Stimulated activated CD8-positive, alpha-beta memory T cell treated with anti-CD3 and anti-CD28 coated beads, Interleukin-15, amount 100 ng/mL, for 24 hours (primary cell): ENCODE data around the gene KHK.
"Not testable (repeated sequence)": the region's sequence is repeated elsewhere in the genome, so short reads cannot be mapped to it uniquely, and the experiment has no call there.

Experiments used
- DNase-seq: peaks from one replicate; pipeline ENCODE4 v3.0.0-alpha.2; 2020; ENCODE audit warnings: low read depth

The KHK gene

DNA sequence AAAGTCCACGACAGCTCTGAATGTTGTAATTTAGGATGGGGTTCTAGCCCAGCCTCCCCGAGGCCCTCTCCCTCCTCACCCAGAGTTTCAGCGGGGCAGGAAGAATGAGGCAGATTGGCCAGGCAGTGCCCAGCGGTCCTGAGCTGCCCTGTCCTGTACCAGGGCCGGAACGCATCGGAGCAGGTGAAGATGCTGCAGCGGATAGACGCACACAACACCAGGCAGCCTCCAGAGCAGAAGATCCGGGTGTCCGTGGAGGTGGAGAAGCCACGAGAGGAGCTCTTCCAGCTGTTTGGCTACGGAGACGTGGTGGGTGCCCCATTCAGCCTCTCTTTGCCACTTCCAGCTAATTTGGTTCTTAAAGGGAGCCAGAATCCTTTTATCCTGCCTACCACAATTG lies 10.8 kb downstream of the KHK start:
- no peak for DNase-seq

DNA sequence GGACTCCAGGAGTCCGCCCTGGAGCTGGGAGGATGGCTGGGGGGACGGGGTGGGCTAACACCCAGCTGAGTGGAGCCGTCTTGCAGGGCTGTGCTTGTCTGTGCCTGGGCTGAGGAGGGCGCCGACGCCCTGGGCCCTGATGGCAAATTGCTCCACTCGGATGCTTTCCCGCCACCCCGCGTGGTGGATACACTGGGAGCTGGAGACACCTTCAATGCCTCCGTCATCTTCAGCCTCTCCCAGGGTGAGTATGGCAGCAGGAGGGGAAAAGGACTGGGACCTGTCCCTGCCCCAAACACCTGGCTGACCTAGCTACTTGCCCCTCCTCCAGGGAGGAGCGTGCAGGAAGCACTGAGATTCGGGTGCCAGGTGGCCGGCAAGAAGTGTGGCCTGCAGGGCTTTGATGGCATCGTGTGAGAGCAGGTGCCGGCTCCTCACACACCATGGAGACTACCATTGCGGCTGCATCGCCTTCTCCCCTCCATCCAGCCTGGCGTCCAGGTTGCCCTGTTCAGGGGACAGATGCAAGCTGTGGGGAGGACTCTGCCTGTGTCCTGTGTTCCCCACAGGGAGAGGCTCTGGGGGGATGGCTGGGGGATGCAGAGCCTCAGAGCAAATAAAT lies 12.9 kb downstream of the KHK start:
- DNase-seq, result no peak

DNA sequence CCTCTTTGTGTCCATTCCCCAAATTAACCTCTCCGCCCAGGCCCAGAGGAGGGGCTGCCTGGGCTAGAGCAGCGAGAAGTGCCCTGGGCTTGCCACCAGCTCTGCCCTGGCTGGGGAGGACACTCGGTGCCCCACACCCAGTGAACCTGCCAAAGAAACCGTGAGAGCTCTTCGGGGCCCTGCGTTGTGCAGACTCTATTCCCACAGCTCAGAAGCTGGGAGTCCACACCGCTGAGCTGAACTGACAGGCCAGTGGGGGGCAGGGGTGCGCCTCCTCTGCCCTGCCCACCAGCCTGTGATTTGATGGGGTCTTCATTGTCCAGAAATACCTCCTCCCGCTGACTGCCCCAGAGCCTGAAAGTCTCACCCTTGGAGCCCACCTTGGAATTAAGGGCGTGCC lies 13.5 kb downstream of the KHK start:
- no peak for DNase-seq

DNA sequence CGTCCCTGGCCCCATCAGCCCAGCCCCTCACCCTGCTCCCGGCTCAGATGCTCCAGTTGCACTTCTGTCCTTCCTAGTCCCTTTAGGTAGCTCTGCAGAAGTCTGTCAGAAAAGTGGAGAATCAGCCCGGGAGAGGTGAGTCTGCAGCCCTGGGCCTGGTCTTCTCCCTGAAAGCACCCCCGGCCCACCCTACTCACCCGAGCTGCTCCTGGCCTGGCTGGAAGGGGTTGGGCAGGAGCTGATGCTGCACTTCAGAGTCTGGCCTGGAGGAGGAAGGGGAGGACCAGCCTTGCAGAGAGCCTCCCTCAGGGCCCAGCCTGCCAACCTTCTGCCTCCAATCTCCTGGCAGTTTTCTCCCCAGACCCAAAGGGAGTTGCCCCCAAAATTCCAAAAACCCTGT lies 15.8 kb downstream of the KHK start:
- no peak for DNase-seq

DNA sequence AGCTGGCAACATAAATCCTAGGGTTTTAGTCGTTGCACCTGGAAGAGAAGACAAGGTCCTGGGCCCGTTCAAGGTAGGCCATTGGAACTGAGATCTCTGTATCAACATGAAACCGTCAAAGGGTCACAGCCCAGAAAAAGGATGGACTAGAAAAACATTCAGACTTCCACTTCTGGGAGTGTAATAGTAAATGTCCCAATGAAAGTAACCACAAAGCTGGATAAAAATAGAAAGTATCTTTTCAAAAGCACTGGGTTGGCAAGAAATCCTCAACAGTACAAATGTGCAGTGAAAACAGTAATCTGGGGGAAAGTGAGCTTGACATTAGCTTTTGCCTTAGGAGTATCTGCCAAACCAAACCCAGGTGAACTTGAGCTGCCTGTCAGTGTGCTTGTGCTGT lies 19.4 kb downstream of the KHK start:
- no peak for DNase-seq

DNA sequence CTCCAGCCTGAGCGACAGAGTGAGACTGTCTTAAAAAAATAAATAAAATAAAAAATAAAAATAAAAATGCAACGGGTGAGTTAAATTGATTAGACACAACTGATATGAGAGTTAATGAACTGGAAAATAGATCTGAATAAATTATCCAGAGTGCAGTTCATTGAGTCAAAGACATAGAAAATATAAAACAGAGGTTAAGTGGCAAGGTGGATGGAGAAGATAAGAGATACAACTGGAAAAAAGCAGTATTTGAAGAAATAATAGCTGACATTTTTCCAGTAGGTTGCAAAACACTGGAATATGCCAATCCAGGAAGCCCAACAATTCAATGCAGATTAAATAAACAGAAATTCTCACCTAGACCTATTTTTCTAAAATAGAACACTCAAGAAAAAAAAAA lies 21.6 kb downstream of the KHK start:
- no peak for DNase-seq

DNA sequence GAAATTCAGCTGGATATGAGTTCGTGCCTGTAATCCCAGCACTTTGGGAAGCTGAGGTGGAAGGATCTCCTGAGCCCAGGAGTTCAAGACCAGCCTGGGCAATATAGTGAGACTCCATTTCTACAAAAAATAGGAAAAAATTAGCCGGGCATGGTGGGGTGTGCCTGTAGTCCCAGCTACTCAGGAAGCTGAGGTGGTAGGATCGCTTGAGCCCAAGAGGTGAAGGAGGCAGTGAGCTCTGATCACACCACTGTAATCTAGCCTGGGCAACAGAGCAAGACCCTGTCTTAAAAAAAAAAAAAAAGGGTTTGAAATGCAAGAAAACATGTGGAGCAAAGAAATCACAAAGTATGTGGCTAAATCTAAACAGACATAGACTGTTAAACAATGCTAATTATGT lies 22.5 kb downstream of the KHK start:
- no peak for DNase-seq

DNA sequence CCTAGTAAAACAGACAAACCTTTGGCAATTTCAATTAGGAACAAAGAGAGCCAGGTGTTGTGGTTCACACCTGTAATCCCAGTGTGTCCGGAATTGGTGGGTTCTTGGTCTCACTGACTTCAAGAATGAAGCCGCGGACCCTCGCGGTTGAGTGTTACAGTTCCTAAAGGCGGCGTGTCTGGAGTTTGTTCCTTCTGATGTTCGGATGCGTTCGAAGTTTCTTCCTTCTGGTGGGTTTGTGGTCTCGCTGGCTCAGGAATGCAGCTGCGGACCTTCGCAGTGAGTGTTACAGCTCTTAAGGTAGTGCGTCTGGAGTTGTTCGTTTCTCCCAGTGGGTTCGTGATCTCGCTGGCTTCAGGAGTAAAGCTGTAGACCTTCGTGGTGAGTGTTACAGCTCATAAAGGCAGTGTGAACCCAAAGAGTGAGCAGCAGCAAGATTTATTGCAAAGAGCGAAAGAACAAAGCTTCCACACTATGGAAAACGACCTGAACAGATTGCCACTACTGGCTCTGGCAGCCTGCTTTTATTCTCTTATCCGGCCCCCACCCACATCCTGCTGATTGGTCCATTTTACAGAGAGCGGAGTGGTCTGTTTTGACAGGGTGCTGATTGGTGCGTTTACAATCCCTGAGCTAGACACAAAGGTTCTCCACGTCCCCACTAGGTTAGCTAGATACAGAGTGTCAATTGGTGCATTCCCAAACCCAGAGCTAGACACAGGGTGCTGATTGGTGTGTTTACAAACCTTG lies 24.2 kb downstream of the KHK start:
- DNase-seq, result not testable (repeated sequence)

DNA sequence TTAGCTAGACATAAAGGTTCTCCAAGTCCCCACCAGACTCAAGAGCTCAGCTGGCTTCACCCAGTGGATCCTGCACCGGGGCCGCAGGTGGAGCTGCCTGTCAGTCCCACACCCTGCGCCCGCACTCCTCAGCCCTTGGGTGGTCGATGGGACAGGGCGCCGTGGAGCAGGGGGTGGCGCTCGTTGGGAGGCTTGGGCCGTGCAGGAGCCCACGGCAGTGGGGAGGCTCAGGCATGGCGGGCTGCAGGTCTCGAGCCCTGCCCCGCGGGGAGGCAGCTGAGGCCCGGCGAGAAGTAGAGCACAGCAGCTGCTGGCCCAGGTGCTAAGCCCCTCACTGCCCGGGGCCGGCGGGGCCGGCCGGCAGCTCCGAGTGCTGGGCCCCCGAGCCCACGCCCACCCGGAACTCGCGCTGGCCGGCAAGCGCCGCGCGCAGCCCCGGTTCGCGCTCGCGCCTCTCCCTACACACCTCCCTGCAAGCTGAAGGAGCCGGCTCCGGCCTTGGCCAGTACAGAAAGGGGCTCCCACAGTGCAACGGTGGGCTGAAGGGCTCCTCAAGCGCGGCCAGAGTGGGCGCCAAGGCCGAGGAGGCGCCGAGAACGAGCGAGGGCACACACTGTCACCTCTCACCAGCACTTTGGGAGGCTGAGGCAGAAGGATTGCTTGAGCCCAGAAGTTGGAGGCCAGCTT lies 25.0 kb downstream of the KHK start:
- not testable (repeated sequence) for DNase-seq

DNA sequence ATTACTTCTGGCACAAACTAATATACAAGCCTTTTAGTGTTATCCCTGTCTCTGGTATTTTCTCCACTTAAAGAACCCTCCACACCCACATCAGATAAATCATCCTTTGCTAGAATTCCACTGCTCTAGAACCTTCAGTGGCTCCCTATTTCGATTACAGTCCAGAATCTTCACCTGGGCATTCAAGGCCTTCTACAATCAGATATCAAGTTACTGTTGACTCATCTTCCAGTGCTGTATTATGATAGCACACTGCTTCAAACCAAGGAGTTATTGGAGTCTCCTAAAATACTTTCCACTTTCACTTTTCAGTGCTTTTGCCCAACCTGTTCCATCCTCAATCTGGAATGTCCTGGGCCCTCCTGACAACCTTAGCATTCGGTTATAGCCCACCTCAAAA lies 28.9 kb downstream of the KHK start:
- DNase-seq, result no peak

DNA sequence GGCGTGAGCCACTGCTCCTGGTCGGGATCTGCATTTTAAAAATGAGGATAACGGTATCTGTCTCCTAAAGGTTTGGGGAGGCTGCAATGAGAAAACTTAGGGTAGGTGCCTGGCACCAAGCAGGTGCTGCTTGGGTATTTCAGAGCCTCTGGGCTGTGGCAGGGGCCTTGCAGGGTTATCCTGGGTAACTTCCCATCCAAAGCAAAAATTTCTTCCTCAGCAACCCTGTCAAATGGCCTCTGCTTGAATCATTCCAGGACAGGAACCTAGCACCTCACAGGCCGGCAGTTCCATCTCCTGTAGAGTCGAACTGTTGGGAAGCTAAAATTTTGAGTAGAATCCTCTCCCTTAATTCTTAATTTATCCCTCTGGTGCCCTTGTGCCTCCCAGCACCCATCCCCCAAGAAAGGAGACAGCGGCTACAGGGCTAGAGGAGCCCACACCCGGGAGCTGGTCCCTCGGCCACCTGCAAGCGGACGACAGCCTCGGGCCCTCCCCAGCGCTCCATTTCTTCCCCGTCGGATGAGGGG lies 31.5 kb downstream of the KHK start:
- no peak for DNase-seq

DNA sequence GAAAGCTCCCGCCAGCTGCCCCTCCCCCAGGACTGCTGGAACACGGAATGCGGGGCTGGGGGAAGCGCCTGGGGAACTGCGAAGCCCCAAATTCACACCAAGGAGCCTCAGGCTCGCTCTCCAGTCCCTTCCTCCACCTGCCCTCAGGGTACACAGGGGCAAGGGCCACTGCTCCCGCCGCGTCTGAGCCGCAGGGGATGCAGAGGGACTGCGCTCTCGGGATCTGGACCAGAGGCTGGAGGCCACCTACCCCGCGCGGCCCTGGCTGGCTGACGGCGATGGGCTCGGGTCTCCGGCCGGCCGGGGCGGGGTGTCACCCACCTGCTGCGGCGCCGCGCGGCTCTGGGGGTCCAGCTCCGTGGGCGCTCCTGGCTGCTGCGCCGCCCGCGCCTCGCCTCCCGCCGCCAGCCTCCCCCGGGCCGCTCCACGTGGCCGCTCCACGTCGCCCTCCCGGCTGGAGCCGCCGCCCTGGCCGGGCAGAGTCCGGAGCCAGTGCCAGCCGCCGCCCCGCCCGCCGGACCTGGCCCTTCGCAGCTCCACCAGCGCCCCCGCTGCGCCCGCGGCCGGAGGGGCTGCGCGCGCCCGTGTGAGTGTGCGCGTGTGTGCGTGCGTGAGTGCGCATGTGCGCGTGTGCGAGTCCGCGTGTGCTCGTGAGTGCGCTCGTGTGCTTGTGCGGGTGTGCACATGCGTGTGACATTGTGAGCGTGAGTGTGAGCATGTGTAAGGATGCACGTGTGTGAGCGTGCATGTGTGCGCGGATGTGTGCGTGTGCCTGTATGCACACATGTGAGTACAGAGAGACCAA lies 32.2 kb downstream of the KHK start, which contains the start of gene CGREF1:
CGREF1 (minus strand) TSS at position 604 of the 805 bp plus-strand sequence. CDS start 14,762 bp downstream, outside the sequence.
- DNase-seq, result no peak

DNA sequence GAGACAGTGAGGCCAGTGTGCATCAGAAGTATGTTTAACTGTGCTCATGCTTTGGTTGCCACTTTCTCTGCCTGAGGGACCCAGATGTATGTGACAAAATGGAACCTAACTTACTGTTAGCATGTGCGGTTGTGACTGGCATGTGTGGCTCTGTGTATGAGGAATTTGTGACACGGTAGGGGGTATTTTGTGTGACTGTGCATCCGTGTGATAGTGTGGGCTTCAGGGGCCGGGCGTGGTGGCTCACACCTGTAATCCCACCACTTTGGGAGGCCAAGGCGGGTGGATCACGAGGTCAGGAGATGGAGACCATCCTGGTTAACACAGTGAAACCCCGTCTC lies 32.7 kb downstream of the KHK start:
- DNase-seq, result not testable (repeated sequence)

DNA sequence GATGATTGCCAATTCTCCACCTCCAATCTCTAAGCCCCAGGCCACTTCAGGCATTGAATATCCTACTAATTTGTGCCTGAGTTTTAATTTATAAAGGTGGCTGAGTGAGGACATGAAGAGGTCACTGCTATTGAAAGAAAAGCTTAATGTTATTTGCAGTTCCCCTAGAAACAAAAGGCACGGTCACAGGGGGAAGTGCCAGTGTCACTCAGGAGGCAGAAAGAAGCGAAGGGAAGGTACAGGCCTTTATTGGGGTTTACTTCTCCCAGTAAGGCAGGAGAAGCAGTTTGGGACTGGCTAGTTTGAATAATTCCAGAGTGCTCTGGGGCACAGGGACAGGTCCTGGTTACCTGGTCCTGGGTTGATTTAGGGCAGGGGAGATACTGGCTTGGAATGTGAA lies 35.3 kb downstream of the KHK start:
- DNase-seq, result no peak

DNA sequence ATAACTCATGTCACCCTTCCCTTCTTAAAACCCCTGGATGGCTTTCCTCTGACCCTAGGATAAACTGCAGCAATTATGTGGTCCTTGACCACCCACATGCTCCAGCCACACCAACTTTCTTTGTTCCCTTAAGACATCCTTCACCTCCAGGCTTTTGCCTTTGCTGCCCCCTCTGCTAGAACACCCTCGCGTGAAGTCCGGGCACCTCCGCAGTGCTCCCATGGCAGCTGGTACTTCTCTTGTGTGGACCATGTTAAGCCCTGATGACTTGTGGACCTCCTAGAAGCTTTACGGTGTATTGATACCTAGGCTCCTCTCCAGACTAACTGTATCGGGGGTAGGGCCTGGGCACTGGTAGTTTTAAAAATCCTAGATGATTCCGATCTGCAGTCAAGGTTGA lies 36.2 kb downstream of the KHK start:
- DNase-seq, result no peak

DNA sequence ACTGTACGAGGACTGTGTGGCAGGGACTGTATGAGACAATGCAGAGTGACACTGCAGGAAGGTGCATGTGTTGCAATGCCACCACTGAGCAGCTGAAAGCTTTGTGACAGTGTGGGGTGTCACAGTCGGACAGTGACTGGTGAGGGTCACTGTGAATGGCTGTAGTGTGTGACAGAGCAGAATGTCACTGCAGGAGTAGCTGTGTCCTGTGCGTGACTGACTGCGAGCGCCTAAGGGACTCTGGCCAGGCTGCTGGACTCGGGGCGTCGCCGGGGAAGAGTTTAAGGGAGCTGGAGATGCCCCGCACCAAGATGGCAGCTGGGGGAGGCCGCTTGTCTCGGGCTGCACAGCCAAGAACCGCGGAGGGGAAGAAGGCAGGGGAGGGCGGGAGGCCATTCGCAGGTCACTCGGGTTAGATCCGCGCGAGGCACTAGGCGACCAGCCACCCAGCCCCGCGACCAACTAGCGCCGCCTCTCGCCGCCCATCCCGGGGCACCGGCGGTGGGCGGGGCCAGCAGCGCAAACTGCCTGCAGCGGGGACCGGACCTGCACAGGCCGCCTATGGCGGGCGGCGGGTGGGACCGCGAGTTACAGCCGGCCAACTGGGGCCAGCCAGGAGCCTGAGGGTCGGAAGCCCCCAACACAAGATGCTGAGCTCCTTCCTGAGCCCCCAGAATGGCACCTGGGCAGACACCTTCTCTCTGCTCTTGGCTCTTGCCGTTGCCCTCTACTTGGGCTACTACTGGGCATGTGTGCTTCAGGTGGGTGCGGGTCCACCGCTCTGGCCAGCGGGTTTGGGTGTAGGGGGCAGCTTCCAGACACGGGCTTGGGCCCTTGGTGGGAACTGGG lies 37.0 kb downstream of the KHK start, which contains the start of gene ABHD1:
ABHD1 (plus strand) TSS at position 514 of the 849 bp plus-strand sequence; CDS start at position 648, 134 bp downstream.
- peak; percentile 37 for DNase-seq

DNA sequence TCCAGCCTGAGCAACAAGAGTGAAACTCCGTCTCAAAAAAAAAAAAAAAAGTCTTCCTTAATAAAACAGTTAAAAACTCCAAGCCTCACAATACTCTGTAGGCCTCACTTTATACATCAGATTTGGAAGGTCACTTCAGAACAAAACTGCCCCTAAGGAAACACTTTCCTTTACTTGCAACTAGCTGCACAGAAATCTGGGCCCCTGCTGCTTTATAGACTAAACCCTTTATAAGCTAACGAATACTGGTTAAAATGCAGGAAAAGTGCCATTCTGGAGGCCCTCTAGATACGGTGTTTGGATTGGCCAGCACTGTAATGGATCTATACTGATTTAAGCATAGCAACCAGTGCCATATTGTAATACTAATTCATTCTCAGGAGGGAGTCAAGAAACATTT lies 38.5 kb downstream of the KHK start:
- DNase-seq, result no peak

DNA sequence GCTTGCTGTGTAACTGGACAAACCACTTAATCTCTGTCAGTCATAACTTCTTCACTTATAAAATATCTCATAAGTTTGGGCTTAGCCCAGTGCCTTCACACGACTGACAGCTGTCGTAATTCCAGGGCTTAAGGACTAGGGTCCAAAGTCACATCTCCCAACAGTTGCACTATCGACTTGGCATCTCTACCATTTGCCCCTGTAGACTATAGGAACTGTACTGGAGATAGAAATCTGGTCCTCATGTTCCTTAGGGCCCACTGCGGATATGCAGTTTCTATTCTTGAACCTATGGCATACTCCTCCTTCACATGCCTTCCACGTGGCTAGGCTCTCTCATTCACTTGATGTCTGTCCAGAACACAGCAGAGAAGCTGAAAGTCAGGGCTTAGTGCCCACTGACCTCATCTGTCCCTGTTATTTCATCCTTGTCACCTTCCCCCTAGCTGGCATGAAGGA lies 39.7 kb downstream of the KHK start:
- DNase-seq, result no peak

DNA sequence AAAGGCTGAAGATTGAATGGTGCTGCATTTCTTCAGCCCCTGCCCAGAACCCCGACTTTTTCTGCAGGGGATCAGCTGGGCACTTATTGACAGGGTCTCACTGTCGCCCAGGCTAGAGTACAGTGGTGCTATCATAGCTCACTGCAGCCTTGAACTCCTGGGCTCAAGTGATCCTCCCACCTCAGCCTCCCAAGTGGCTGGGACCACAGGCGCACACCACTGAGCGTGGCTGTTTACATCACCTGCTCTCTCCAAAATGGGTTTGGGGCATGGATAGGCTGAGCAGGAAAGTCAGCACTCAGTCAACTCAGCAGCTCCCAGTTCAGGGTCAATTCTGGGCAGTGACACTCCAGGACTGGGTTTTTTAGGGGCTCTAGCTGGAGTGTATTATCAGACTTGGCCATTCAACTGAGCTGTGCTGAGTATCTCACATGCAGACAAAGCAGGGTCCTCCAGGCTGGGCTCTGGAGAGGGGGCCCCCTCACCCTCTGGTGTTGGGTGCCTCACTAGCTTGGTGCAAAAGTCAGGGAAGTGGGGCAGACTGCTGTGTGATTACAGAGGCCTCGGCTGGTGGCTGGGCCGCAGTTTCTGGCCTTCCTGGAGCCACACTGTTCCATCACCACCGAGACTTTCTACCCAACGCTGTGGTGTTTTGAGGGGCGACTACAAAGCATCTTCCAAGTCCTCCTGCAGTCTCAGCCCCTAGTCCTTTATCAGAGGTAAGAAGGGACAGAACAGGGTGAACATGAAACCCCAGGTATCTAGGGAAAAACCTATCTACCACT lies 41.5 kb downstream of the KHK start:
- no peak for DNase-seq
